Muscle of leg (tissue), 11 donors: Measurements from ENCODE around the gene FNDC11. TPM values are rescaled to one million over a fixed set of nuclear protein-coding genes. Genes with fewer than 3 reads are reported as not detected.
A peak's percentile ranks its signal among the peaks of the same experiment; 100 is the strongest.

ENCODE experiments used
- DNase-seq: peaks from one replicate; pipeline ENCODE4 v3.0.0; 2013
- H3K27ac ChIP-seq: one replicate; pipeline ENCODE4 v1.5.1; 2013; ENCODE audit warnings: mild to moderate bottlenecking, low read length, control low read depth
- H3K27me3 ChIP-seq: one replicate; pipeline ENCODE4 v1.6.1; 2013; ENCODE audit warnings: low read length; ENCODE audit not compliant: control insufficient read depth, insufficient read depth
- H3K36me3 ChIP-seq: one replicate; pipeline ENCODE4 v1.6.1; 2013; ENCODE audit warnings: low read length; ENCODE audit not compliant: control insufficient read depth, insufficient read depth
- H3K4me1 ChIP-seq: one replicate; pipeline ENCODE4 v1.6.1; 2013; ENCODE audit warnings: low read length; ENCODE audit not compliant: control insufficient read depth, insufficient read depth
- H3K4me3 ChIP-seq: one replicate; pipeline ENCODE4 v1.5.1; 2013; ENCODE audit warnings: low read length, control low read depth
- H3K9me3 ChIP-seq: replicated peaks from 2 replicates; pipeline ENCODE4 v1.6.1; 2013; ENCODE audit warnings: low read depth, low read length; ENCODE audit not compliant: control insufficient read depth
- WGBS: methylation state at CpG from one replicate; pipeline ENCODE4 v1.1.5; 2013; ENCODE audit warnings: missing lambda C conversion rate; ENCODE audit not compliant: insufficient coverage; 5-methylcytosine and 5-hydroxymethylcytosine counted together
- polyA plus RNA-seq, 8 donors: library from polyadenylated mRNA; unstranded; fragments of 120-200 nt; gene quantifications; one replicate each; pipeline versions ENCODE4 v1.2.1 to v1.2.3, GENCODE V29; 2013; ENCODE audit warnings: inconsistent platforms in 1 of 8, low replicate concordance in 1 of 8; ENCODE audit not compliant: insufficient read length in 8 of 8, insufficient read depth in 1 of 8
- total RNA-seq: library from RNA; stranded (reverse); fragments of 120-200 nt; gene quantifications from one replicate; pipeline ENCODE4 v1.2.4, GENCODE V29; 2013

Gene FNDC11
- total and polyA plus RNA-seq, 9 donors = 0.07 to 0.31 (median 0.13) TPM

GRCh38 chr20:63591147-63591533, 37.2 kb downstream of the FNDC11 start:
- H3K4me3 ChIP-seq = no peak overlapping the region
- H3K27me3 ChIP-seq = no peaks in the 10 kb centered on the region

DNA sequence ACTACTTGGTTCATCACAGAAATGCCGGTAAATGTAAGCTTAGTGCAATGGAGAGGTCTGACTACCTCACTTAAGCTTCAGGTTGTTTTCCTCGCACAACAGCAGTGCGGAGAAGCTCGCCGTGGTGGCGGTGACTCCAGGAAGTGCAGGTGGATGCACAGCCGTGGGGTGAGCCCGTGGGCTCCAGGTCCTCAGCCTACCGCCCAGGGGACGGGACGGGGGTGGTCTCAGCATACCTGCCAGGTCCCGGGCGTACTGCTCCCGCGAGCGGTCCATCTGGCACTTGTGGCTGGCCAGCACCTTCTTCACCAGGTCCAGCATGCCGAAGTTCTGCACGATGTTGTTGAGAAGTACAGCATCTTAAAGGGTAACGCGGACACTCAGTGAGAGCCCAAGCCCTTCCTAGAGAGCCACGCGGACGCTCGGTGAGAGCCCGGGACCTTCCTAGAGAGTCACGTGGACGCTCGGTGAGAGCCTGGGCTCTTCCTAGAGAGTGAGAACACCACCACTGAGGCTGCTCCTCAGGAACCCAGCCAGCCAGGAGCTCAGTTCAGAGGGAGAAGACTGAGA, 37.9 kb downstream of the FNDC11 start:
- Histone ChIP-seq H3K27ac (no peak overlapping the region), H3K36me3 (peaks cover 87% of the 10 kb centered on the region), H3K4me3 (no peak overlapping the region), H3K4me1 (peaks cover 10% of the 10 kb centered on the region), H3K27me3 (no peaks in the 10 kb centered on the region), H3K9me3 (no peaks in the 10 kb centered on the region)
- WGBS = 91% methylated on average over 28 of the region's 28 CpGs
- no peak for DNase-seq

More at GRCh38 chr20:63591147-63591533, 37.2 kb downstream of the FNDC11 start:
- H3K27ac ChIP-seq = no peak overlapping the region
- H3K36me3 ChIP-seq = peaks cover 84% of the 10 kb centered on the region
- WGBS = no CpG with 5 or more reads among the region's 4 CpGs
- peaks cover 10% of the 10 kb centered on the region for H3K4me1 ChIP-seq
- H3K9me3 ChIP-seq = no peaks in the 10 kb centered on the region
- DNase-seq = no peak

- Histone ChIP-seq H3K9me3 (no peaks in the 10 kb centered on the region), H3K27ac (no peak overlapping the region), H3K36me3 (peaks cover 88% of the 10 kb centered on the region), H3K4me3 (no peak overlapping the region), H3K4me1 (peaks cover 9% of the 10 kb centered on the region), H3K27me3 (no peaks in the 10 kb centered on the region)
- DNase-seq = no peak
- 92% methylated on average over 8 of the region's 13 CpGs for WGBS
Measured at GRCh38 chr20:63592661-63593060, 38.7 kb downstream of the FNDC11 start.

GRCh38 chr20:63594043-63594561, 40.1 kb downstream of the FNDC11 start:
- DNase-seq = peak; percentile 62
- Histone ChIP-seq H3K9me3 (no peaks in the 10 kb centered on the region), H3K27ac (no peak overlapping the region), H3K4me1 (no peaks in the 10 kb centered on the region), H3K36me3 (peaks cover 85% of the 10 kb centered on the region), H3K27me3 (no peaks in the 10 kb centered on the region), H3K4me3 (no peak overlapping the region)
- 75% methylated on average over 7 of the region's 10 CpGs for WGBS

- Histone ChIP-seq H3K9me3 (no peaks in the 10 kb centered on the region), H3K27me3 (no peaks in the 10 kb centered on the region), H3K4me3 (no peak overlapping the region), H3K27ac (no peak overlapping the region), H3K4me1 (no peaks in the 10 kb centered on the region), H3K36me3 (peaks cover 78% of the 10 kb centered on the region)
- 89% methylated on average over 30 of the region's 30 CpGs for WGBS
- no peak for DNase-seq
Measured at GRCh38 chr20:63595416-63596127, 41.6 kb downstream of the FNDC11 start.

GRCh38 chr20:63596423-63596822, 42.5 kb downstream of the FNDC11 start:
- WGBS = 86% methylated on average over 4 of the region's 6 CpGs
- no peak overlapping the region for H3K27ac ChIP-seq
- no peaks in the 10 kb centered on the region for H3K9me3 ChIP-seq
- no peaks in the 10 kb centered on the region for H3K27me3 ChIP-seq
- no peak for DNase-seq
- H3K4me1 ChIP-seq = no peaks in the 10 kb centered on the region
- H3K4me3 ChIP-seq = no peak overlapping the region
- peaks cover 76% of the 10 kb centered on the region for H3K36me3 ChIP-seq

DNA sequence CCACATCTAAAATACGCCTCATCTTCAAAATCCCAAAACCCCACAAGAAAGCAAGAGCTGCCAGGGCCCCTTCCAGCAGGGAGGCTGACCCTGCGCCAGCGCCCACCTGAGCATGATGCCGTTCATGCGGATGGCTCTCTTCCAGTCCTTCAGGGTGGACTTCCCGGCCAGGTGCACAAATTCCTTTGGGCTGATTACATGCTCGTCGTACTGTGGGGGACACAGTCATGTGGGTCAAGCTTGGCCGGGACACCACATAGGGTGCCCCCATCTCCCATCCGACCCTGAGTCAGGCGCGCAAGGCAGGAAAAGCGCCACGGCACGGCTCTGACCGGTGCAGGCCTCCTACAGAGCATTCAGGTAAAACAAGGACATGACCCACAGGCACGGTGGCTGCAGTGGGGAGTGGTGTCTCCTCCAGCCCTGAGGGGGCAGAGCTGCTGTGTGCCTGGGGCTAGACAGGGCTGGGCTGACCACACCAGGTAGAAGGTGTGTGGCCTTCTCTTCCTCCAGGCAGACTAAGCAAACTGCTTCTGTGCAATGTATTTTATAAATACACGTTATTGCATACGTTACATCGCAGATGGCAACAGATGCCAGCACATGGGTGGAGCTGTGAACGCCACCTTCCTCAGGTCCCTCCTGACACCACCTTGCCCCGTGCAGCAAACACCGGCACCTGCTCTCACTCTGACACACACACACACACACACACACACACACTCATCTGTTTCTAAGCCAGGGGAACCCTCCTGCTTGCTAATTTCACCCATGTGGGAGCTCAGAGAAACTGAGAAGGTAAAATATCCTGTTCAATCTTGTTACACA, 43.9 kb downstream of the FNDC11 start:
- Histone ChIP-seq H3K27me3 (no peaks in the 10 kb centered on the region), H3K4me1 (no peaks in the 10 kb centered on the region), H3K27ac (no peak overlapping the region), H3K9me3 (no peaks in the 10 kb centered on the region), H3K4me3 (no peak overlapping the region), H3K36me3 (peaks cover 75% of the 10 kb centered on the region)
- DNase-seq = no peak
- 88% methylated on average over 18 of the region's 23 CpGs for WGBS

DNA sequence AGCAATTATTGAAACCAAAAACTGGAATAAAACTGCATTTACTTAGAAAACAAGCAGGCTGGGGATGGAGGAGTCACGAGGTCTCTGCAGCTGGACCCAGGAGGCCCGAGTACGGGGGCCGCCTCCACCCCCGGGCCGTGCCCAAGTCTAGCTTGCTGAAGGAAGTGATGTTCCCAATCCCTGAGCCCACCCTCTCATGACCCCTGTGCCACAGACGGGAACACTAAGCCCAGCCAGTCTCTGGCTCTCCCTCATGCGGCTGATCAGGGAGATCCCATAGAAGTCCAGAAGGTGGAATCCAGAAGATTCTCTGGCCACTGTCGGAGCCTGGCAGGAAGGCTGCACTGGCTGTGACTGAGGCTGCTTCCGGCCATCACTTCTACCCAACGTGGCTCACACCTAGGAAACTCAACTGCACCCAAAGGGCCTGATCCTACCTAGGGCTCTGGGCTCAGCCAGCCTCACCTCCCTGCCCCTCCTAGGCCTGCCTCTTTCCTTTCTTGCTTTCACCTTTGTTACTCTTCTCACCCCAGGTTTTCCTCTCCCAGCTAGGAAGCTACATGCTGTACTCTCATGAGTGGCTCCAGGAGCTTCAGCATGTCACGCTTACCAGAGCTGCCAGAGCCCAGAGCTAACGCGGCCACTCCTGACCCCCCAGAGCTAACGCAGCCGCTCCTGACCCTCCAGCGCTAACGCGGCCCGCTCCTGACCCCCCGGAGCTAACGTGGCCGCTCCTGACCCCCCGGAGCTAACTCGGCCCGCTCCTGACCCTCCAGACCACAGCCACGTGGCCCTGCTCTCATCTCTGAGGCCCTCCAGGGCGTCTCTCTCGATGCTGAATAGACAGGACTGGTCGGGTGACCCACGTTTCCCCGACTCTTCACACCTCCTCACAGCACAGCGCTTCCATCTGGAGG, 44.8 kb downstream of the FNDC11 start:
- Histone ChIP-seq H3K4me3 (no peak overlapping the region), H3K36me3 (peaks cover 70% of the 10 kb centered on the region), H3K27ac (no peak overlapping the region), H3K4me1 (no peaks in the 10 kb centered on the region), H3K27me3 (no peaks in the 10 kb centered on the region), H3K9me3 (no peaks in the 10 kb centered on the region)
- WGBS = 86% methylated on average over 33 of the region's 33 CpGs
- DNase-seq = no peak

GRCh38 chr20:63599396-63600050, 45.6 kb downstream of the FNDC11 start:
- peaks cover 67% of the 10 kb centered on the region for H3K36me3 ChIP-seq

More at GRCh38 chr20:63599396-63600050, 45.6 kb downstream of the FNDC11 start:
- no peak overlapping the region for H3K27ac ChIP-seq
- no peak for DNase-seq
- no peak overlapping the region for H3K4me3 ChIP-seq
- no peaks in the 10 kb centered on the region for H3K27me3 ChIP-seq
- WGBS = 87% methylated on average over 26 of the region's 27 CpGs
- H3K4me1 ChIP-seq = no peaks in the 10 kb centered on the region
- H3K9me3 ChIP-seq = no peaks in the 10 kb centered on the region
